Astrocyte (in vitro differentiated cells and primary cell): ENCODE data around the gene PFDN4.

Experiments
- CTCF ChIP-seq: IDR thresholded peaks from 2 replicates; pipeline ENCODE4 v1.5.1; 2011; ENCODE audit warnings: low read depth, mild to moderate bottlenecking, inconsistent platforms, low read length, moderate library complexity; ENCODE audit not compliant: insufficient read depth
- EZH2 ChIP-seq: IDR thresholded peaks from 2 replicates; pipeline ENCODE4 v1.6.1; 2012; ENCODE audit warnings: mild to moderate bottlenecking, low read length, inconsistent platforms; ENCODE audit not compliant: insufficient read depth

DNA sequence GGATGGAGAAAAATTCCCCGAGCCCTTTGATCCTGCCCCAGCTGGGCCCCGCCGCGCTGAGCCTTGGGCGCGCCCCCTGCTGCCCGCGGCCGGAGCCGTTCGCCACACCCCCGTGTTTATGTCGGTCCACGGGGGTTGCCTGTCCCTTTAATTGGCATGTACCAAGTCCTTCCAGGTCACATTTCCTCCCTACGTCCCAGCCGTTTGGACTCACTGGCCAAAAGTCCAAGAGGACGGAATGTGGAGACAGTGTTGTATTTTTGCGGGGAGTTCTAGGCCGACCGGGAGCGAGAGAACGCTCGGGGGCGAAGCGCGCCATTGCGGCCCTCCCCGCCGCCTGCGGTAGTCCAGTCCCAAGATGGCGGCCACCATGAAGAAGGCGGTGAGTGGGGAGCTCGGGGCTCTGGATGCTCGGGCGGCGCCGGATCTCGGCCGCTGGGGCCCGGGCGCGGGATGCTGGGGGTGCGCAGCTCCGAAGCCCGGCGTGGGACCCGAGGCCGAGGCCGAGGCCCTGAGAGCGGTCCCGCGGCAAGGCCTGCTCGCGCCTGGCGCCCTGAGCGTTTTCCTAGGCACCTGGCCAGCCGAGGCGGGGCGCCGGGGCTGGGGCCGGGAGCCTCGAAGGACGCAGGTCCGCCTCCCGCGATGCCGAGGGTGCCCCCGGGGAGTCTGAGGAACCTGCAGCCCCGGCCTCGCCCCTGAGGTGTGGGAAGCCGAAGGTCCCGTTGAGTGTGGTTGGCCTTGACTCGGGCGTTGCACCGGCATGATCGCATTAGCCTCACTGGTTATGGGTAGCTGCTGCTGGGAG lies at the start of gene PFDN4:
- TF ChIP-seq CTCF, result peak; percentile 65
- TF ChIP-seq EZH2, result no peak
